Mammary epithelial cell (primary cell): ENCODE measurements around the gene UBE2I.

Source experiments
- CTCF ChIP-seq, 2 donors: IDR thresholded peaks in 1 of 2; conservative IDR thresholded peaks in 1 of 2; 2 replicates each; pipeline ENCODE4 v1.5.1; 2011 to 2012; ENCODE audit warnings: inconsistent platforms in 2 of 2, low read length in 2 of 2, mild to moderate bottlenecking in 2 of 2, control low read depth in 1 of 2, low read depth in 1 of 2; ENCODE audit not compliant: insufficient read depth in 1 of 2; ENCODE audit errors: extremely low read depth in 1 of 2
- EZH2 ChIP-seq: IDR thresholded peaks from 2 replicates; pipeline ENCODE4 v1.6.1; 2012; ENCODE audit warnings: low read length, inconsistent platforms, borderline replicate concordance

- TF ChIP-seq CTCF (conservative IDR thresholded peaks at IDR 0.05 in 1 of 2, IDR thresholded peaks at IDR 0.05 in 1 of 2; ENCODE audit: extremely low read depth in 1 of 2, insufficient read depth in 1 of 2, low read depth in 1 of 2, low read length in 2 of 2) (no peak), EZH2 (no peak)
These were observed 44.3 kb upstream of the UBE2I start for GRCh38 chr16:1265090-1265630.
